Cardiac fibroblast (primary cell): ENCODE measurements around the gene TPRG1.
A peak's percentile ranks its signal among the peaks of the same experiment; 100 is the strongest.

Experiments used
- DNase-seq, 2 donors: peaks; one replicate each; pipeline versions ENCODE4 v3.0.0 to v3.0.0-alpha.2; 2010; ENCODE audit warnings: low read depth in 2 of 2
- H3K4me3 ChIP-seq, 2 donors: replicated peaks in 1 of 2; 1 replicate in 1 of 2; 2 replicates in 1 of 2; pipeline ENCODE4 v1.5.1; 2011; ENCODE audit warnings: low read depth in 2 of 2, low read length in 2 of 2, mild to moderate bottlenecking in 2 of 2, moderate library complexity in 1 of 2
- TF ChIP-seq, protein P1 (sequence below): IDR thresholded peaks from one replicate; pipeline ENCODE4 v1.5.1; 2011; ENCODE audit warnings: low read depth, mild to moderate bottlenecking, low read length, inconsistent platforms

TPRG1 gene

DNA sequence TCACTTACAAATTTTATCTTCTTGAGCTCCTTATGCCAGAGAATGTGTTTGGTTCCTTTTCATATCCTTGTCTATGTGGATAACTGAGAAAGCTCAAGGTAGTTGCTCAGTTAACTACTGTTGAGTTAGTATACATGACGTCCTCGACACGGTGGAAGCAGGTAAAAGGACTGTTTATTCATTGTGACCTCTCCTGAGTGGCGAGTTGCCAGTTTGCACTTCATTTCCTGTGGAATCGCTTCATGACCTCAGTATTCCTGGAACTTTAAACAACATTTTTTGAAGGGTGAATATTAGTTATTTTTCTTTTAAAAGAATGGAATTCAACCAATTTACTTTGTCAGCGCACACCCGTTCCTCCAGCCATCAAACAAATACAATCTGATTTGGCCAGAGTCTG lies 1.2 kb upstream of the TPRG1 start:
- no peak overlapping the region for H3K4me3 ChIP-seq
- peak; percentile 4 to 9 for DNase-seq
- TF ChIP-seq, protein P1, sequence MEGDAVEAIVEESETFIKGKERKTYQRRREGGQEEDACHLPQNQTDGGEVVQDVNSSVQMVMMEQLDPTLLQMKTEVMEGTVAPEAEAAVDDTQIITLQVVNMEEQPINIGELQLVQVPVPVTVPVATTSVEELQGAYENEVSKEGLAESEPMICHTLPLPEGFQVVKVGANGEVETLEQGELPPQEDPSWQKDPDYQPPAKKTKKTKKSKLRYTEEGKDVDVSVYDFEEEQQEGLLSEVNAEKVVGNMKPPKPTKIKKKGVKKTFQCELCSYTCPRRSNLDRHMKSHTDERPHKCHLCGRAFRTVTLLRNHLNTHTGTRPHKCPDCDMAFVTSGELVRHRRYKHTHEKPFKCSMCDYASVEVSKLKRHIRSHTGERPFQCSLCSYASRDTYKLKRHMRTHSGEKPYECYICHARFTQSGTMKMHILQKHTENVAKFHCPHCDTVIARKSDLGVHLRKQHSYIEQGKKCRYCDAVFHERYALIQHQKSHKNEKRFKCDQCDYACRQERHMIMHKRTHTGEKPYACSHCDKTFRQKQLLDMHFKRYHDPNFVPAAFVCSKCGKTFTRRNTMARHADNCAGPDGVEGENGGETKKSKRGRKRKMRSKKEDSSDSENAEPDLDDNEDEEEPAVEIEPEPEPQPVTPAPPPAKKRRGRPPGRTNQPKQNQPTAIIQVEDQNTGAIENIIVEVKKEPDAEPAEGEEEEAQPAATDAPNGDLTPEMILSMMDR = no peak

DNA sequence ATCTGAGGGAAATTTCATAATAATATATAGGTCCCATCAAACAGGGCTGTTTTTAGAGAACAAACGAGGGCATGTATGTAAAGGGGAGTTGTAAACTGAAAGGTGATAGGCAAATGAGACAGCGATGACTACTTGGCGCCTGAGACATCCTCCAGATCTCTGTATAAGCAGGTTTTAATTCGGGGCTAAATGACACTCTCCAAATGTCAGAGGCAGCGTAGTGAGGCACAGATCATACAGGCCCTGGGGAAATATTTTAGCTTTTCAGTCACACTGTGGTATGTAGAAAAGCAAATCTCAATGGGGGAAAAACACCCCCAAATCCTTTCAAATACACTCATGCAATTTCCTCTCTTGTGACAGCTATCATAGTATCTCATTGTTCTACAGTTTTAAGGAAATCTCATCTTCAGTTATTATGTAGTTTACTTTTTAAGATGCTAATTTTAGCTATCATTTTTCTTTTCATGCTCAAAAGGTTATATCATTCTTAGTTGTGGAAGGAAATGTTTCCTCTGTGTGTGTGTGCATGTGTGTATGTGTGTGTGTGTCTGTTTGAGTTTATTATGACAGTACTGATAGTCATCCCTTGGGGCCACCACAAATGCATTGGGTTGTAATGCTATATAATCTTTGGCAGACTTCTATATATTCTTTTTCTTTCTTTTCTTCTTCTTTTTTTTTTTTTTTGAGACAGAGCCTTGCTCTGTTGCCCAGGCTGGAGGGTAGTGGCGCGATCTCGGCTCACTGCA lies 1.1 kb downstream of the TPRG1 start:
- TF ChIP-seq, protein P1 = no peak
- DNase-seq = no peak
- H3K4me3 ChIP-seq = no peak overlapping the region

DNA sequence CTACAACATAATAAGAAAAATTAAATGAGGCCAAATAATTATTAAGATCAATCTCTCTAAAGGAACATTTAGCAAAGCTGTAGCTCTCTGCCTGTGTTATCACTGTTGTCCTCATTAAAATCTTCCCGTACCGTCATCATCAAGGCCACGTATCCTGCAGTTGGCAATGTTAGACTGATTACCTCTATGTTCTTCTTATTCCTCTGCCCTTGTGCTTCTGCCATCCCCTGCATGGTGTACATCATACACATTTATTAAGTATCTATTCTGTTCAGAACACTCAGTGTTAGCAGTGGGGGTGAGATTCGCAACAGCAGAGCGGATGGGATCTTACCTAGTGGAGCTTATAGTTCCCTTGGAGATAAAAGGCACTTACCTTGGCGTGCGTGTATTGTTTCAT lies 12.8 kb downstream of the TPRG1 start:
- DNase-seq = no peak
- no peak overlapping the region for H3K4me3 ChIP-seq
- TF ChIP-seq, protein P1 = no peak

DNA sequence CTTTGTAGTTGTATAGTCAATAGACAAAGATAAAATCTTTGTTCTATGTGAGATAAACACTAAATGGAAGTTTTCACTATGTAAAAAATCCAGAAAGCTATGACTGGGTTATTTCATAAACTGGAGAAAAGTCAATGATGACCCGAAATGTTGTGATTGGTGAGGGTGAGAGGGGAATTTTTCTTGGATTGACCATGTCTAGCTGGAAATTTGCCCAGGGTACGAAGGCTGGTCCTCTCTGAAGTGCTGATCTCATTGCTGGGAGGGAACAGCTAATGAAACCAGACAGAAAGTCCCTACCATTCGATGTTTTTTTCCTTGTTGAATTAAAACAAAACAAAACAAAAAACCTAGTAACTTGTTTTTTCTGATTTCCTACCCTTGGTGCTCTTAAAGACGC lies 14.3 kb downstream of the TPRG1 start:
- peak; percentile 61 to 66 for DNase-seq
- no peak overlapping the region for H3K4me3 ChIP-seq
- TF ChIP-seq, protein P1 = no peak

DNA sequence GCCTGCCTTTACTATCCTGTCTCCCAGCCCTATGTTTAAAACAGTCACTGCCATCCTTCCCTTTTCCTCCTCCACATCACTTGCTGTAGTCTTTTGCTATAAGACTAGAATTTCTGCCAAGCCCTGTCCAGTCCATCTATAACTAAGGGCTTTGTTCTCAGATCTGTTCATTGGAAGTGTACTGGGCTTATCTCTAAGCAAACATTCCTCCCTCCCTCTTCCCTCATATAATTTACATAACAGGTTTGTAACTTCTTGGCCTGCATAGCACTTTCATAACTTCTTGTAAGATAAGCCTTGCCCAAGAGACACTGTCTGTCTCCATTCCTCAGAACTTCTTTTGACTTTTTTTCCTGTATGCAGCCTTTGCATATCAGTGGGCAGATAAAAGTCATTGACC lies 16.7 kb downstream of the TPRG1 start:
- peak in 1 of 2 donors; percentile 64 for DNase-seq
- TF ChIP-seq, protein P1 = no peak
- no peak overlapping the region for H3K4me3 ChIP-seq

DNA sequence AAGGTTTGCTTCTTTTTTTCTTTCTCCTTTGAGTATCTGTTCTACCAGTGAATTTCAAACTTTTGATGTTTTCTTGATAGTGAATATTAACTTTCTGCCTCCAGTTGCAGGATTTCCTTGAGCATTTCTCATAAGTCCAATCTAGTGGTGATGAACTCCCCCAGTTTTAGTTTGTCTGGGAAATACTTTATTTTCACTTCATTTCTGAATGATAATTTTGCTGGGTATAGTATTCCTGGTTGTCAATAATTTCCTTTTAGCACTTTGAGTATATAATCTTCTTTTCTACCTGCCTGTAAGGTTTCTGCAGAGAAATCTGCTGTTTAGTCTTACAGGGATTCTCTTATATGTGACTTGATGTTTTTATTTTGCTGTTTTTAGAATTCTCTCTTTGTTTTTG lies 21.0 kb downstream of the TPRG1 start:
- no peak for DNase-seq
- TF ChIP-seq, protein P1 = no peak
- no peak overlapping the region for H3K4me3 ChIP-seq

DNA sequence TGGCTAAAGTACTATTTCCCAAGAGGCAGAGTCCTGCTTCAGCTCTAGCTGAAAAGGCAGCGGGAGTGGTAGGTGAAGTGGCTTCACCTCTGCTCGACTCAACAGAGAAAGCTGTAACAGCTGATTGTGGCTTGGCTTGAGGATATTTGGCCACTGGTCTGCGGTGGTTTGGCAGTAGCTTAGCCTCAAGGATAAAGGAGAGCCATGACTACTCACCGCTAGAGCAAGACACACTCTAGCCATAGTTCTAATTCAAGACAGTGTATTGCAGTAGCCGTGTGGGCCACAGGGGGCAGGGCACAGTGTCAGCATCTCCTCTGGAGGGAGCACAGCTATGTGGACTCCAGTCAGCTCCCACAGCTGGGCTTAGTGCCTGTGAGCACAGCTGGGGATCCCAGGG lies 23.5 kb downstream of the TPRG1 start:
- H3K4me3 ChIP-seq = no peak overlapping the region
- TF ChIP-seq, protein P1 = peak; percentile 11
- no peak for DNase-seq
